Prostate gland (tissue), 2 donors: ENCODE results near the gene MYL7.

Source experiments
- POLR2A ChIP-seq: fragments of 450-650 bp; IDR thresholded peaks from one replicate; pipeline ENCODE4 v1.6.1; 2016; ENCODE audit warnings: antibody characterized with exemption, mild to moderate bottlenecking
- POLR2AphosphoS5 ChIP-seq: sonication (generic); formaldehyde crosslinking; IDR thresholded peaks from one replicate; pipeline ENCODE4 v1.6.1; 2017; ENCODE audit warnings: antibody characterized with exemption
- TF ChIP-seq, protein P1 (sequence below), 4 experiments: fragments of 200-600 bp in 2 of 4; fragments of 450-650 bp in 2 of 4; sonication (generic) in 2 of 4; IDR thresholded peaks; 1 replicate in 3 of 4; 2 replicates in 1 of 4; pipeline ENCODE4 v1.5.1; 2016 to 2019; ENCODE audit warnings: antibody characterized with exemption in 4 of 4, mild to moderate bottlenecking in 2 of 4, moderate library complexity in 2 of 4

DNA sequence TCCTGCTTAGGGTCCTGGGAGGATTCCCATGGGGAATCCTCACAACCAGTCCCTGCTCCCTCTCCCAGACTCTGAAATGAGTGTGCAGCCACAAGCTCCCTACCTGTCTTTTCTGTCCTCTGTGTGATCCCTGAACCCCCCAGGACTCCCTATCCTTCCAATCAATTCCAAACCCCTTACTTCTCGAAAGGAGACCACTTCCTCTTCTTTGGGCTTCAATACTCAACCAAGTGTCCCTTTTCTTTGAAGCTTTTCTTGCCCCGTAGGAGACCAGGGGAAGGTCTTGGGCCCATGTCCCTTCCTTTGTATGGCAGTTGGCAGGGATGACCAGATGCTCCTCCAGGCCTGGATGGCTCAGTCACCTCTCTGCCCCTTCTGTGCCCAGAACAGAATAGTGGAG, 35.3 kb downstream of the MYL7 start:
- no peak for TF ChIP-seq POLR2AphosphoS5
- TF ChIP-seq, protein P1, sequence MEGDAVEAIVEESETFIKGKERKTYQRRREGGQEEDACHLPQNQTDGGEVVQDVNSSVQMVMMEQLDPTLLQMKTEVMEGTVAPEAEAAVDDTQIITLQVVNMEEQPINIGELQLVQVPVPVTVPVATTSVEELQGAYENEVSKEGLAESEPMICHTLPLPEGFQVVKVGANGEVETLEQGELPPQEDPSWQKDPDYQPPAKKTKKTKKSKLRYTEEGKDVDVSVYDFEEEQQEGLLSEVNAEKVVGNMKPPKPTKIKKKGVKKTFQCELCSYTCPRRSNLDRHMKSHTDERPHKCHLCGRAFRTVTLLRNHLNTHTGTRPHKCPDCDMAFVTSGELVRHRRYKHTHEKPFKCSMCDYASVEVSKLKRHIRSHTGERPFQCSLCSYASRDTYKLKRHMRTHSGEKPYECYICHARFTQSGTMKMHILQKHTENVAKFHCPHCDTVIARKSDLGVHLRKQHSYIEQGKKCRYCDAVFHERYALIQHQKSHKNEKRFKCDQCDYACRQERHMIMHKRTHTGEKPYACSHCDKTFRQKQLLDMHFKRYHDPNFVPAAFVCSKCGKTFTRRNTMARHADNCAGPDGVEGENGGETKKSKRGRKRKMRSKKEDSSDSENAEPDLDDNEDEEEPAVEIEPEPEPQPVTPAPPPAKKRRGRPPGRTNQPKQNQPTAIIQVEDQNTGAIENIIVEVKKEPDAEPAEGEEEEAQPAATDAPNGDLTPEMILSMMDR (IDR thresholded peaks at IDR 0.05), result no peak
- no peak for TF ChIP-seq POLR2A
